C4-2B (cell line): ENCODE results near the gene FRMD4A.

Experiments
- ZFX ChIP-seq: fragments of 450-650 bp; IDR thresholded peaks from 2 replicates; pipeline ENCODE4 v1.6.1; 2017
- TF ChIP-seq, protein P1 (sequence below): fragments of 450-650 bp; conservative IDR thresholded peaks from 2 replicates; pipeline ENCODE4 v1.5.1; 2017; ENCODE audit warnings: mild to moderate bottlenecking

DNA sequence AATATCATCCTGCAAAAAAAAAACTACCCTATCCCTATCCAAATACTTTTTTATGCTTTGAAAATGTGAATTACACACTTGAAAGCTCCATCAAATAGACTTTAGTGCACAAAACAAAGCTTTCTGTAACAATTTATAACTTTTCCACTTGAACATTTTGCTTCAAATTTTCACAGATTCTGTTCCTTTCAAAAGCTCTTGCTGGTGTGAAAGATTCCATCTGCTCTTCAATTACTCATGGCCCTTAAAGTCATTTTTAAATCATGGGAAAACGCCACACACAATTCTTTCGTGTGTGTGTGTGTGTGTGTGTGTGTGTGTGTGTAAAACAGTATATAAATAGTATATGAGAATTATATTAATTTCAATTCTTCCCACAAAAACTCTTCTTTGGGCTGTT, 576.4 kb downstream of the FRMD4A start:
- TF ChIP-seq, protein P1, sequence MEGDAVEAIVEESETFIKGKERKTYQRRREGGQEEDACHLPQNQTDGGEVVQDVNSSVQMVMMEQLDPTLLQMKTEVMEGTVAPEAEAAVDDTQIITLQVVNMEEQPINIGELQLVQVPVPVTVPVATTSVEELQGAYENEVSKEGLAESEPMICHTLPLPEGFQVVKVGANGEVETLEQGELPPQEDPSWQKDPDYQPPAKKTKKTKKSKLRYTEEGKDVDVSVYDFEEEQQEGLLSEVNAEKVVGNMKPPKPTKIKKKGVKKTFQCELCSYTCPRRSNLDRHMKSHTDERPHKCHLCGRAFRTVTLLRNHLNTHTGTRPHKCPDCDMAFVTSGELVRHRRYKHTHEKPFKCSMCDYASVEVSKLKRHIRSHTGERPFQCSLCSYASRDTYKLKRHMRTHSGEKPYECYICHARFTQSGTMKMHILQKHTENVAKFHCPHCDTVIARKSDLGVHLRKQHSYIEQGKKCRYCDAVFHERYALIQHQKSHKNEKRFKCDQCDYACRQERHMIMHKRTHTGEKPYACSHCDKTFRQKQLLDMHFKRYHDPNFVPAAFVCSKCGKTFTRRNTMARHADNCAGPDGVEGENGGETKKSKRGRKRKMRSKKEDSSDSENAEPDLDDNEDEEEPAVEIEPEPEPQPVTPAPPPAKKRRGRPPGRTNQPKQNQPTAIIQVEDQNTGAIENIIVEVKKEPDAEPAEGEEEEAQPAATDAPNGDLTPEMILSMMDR = no peak
- TF ChIP-seq ZFX = no peak
